GM12878 (cell line): ENCODE measurements around the gene GNAL.

Source experiments
- BHLHE40 ChIP-seq, 2 experiments: fragments of 450-650 bp in 1 of 2; IDR thresholded peaks; 2 replicates each; pipeline ENCODE4 v1.6.1; 2011 to 2017; ENCODE audit warnings: low read depth in 2 of 2, borderline replicate concordance in 1 of 2, improper control_type of control experiment in 1 of 2, low read length in 1 of 2, mild to moderate bottlenecking in 1 of 2
- EP300 ChIP-seq, 2 experiments: fragments of 150-350 bp in 1 of 2; IDR thresholded peaks; 2 replicates each; pipeline ENCODE4 v1.6.1; 2011 to 2012; ENCODE audit warnings: low read depth in 2 of 2, low read length in 2 of 2, borderline replicate concordance in 1 of 2, improper control_type of control experiment in 1 of 2, inconsistent platforms in 1 of 2; ENCODE audit not compliant: control insufficient read depth in 1 of 2
- EZH2 ChIP-seq: IDR thresholded peaks from 2 replicates; pipeline ENCODE4 v1.6.1; 2012; ENCODE audit warnings: low read depth, mild to moderate bottlenecking, control low read depth, inconsistent platforms, low read length, borderline replicate concordance; ENCODE audit not compliant: control insufficient read depth
- IRF4 ChIP-seq: IDR thresholded peaks from 2 replicates; pipeline ENCODE4 v1.6.1; 2011; ENCODE audit warnings: low read depth, low read length
- JUNB ChIP-seq: IDR thresholded peaks from 2 replicates; pipeline ENCODE4 v1.6.1; 2016; ENCODE audit warnings: antibody characterized with exemption, mild to moderate bottlenecking
- POLR2A ChIP-seq: IDR thresholded peaks from 2 replicates; pipeline ENCODE4 v1.6.1; 2011; ENCODE audit warnings: low read depth, mild to moderate bottlenecking, low read length
- POLR2AphosphoS2 ChIP-seq: IDR thresholded peaks from 2 replicates; pipeline ENCODE4 v1.6.1; 2011; ENCODE audit warnings: low read depth, mild to moderate bottlenecking, low read length, improper control_type of control experiment, moderate library complexity
- RAD51 ChIP-seq: fragments of 450-650 bp; IDR thresholded peaks from 2 replicates; pipeline ENCODE4 v1.6.1; 2016; ENCODE audit warnings: moderate library complexity, mild to moderate bottlenecking, inconsistent platforms
- TAF1 ChIP-seq: IDR thresholded peaks from 2 replicates; pipeline ENCODE4 v1.6.1; 2011; ENCODE audit warnings: mild to moderate bottlenecking, low read depth, low read length, borderline replicate concordance
- ZBED1 ChIP-seq: IDR thresholded peaks from 2 replicates; pipeline ENCODE4 v1.6.1; 2016; ENCODE audit warnings: borderline replicate concordance
- ZBTB4 ChIP-seq: fragments of 450-650 bp; formaldehyde crosslinking; IDR thresholded peaks from 2 replicates; pipeline ENCODE4 v1.4.0; 2022; ENCODE audit warnings: mild to moderate bottlenecking, moderate library complexity
- ZZZ3 ChIP-seq: IDR thresholded peaks from 2 replicates; pipeline ENCODE4 v1.6.1; 2011; ENCODE audit warnings: low read depth; ENCODE audit not compliant: control insufficient read depth, insufficient read length
- TF ChIP-seq, protein P1 (sequence below), 3 experiments: IDR thresholded peaks in 2 of 3; conservative IDR thresholded peaks in 1 of 3; 2 replicates each; pipeline ENCODE4 v1.5.1; 2011; ENCODE audit warnings: low read depth in 3 of 3, low read length in 3 of 3, mild to moderate bottlenecking in 3 of 3, control low read depth in 2 of 3, moderate library complexity in 2 of 3, inconsistent platforms in 1 of 3, mixed read lengths in 1 of 3; ENCODE audit not compliant: control insufficient read depth in 2 of 3, insufficient read depth in 1 of 3; ENCODE audit errors: extremely low read depth in 1 of 3
- TF ChIP-seq, protein P2 (sequence below): fragments of 450-650 bp; IDR thresholded peaks from 2 replicates; pipeline ENCODE4 v1.6.1; 2017; ENCODE audit warnings: mild to moderate bottlenecking

DNA sequence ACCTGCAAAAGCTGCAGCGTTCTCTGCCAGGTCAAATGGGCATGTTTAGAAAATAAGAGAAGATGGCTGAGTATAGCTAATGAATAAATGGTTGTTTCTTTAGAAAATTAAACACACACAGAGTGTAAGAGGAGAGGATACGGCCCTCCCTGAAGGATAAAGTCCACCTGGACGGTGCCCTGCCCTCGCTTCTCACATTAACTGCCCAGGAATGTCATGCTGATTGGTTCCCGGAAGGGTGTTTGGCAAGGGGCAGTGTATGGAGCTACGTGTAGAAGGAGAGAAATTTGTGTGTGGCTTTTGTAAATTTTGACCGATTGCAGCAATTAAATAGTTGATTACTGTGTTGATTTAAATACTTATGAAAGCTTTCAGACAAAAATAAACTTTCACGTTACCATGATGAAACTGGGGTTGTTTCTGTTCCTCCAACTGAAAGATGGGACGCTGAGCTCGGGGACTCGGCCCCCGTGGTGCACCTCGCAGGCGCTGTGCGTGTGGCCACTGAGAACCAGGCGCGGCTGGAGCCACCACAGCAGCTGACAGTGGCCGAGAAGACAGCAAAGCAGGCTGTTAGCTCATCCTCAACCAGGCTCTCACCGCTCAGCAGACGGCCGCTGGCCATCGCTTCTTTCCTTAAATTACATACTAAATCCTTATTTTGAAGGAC, 196.3 kb downstream of the GNAL start:
- no peak for TF ChIP-seq EZH2
- TF ChIP-seq IRF4: no peak
- no peak for TF ChIP-seq RAD51
- TF ChIP-seq, protein P1, sequence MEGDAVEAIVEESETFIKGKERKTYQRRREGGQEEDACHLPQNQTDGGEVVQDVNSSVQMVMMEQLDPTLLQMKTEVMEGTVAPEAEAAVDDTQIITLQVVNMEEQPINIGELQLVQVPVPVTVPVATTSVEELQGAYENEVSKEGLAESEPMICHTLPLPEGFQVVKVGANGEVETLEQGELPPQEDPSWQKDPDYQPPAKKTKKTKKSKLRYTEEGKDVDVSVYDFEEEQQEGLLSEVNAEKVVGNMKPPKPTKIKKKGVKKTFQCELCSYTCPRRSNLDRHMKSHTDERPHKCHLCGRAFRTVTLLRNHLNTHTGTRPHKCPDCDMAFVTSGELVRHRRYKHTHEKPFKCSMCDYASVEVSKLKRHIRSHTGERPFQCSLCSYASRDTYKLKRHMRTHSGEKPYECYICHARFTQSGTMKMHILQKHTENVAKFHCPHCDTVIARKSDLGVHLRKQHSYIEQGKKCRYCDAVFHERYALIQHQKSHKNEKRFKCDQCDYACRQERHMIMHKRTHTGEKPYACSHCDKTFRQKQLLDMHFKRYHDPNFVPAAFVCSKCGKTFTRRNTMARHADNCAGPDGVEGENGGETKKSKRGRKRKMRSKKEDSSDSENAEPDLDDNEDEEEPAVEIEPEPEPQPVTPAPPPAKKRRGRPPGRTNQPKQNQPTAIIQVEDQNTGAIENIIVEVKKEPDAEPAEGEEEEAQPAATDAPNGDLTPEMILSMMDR (IDR thresholded peaks at IDR 0.05 in 2 of 3, conservative IDR thresholded peaks at IDR 0.05 in 1 of 3; ENCODE audit: control insufficient read depth in 2 of 3, extremely low read depth in 1 of 3, insufficient read depth in 1 of 3, low read depth in 3 of 3, low read length in 3 of 3): no peak
- TF ChIP-seq TAF1: no peak
- TF ChIP-seq JUNB: no peak
- TF ChIP-seq ZZZ3: no peak
- TF ChIP-seq, protein P2, sequence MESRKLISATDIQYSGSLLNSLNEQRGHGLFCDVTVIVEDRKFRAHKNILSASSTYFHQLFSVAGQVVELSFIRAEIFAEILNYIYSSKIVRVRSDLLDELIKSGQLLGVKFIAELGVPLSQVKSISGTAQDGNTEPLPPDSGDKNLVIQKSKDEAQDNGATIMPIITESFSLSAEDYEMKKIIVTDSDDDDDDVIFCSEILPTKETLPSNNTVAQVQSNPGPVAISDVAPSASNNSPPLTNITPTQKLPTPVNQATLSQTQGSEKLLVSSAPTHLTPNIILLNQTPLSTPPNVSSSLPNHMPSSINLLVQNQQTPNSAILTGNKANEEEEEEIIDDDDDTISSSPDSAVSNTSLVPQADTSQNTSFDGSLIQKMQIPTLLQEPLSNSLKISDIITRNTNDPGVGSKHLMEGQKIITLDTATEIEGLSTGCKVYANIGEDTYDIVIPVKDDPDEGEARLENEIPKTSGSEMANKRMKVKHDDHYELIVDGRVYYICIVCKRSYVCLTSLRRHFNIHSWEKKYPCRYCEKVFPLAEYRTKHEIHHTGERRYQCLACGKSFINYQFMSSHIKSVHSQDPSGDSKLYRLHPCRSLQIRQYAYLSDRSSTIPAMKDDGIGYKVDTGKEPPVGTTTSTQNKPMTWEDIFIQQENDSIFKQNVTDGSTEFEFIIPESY: no peak
- TF ChIP-seq ZBED1: no peak
- no peak for TF ChIP-seq BHLHE40 (IDR thresholded peaks at IDR 0.05; ENCODE audit: borderline replicate concordance in 1 of 2, low read depth in 2 of 2, low read length in 1 of 2)
- TF ChIP-seq ZBTB4: no peak
- no peak for TF ChIP-seq POLR2A
- no peak for TF ChIP-seq POLR2AphosphoS2
- TF ChIP-seq EP300 (IDR thresholded peaks at IDR 0.05; ENCODE audit: borderline replicate concordance in 1 of 2, control insufficient read depth in 1 of 2, low read depth in 2 of 2, low read length in 2 of 2): no peak
